Left hindlimb (tissue), 1 donor: ENCODE measurements around the gene IL27RA.

Experiments
- DNase-seq: peaks from one replicate; pipeline ENCODE4 v3.0.0-alpha.2; 2018

The IL27RA gene

DNA sequence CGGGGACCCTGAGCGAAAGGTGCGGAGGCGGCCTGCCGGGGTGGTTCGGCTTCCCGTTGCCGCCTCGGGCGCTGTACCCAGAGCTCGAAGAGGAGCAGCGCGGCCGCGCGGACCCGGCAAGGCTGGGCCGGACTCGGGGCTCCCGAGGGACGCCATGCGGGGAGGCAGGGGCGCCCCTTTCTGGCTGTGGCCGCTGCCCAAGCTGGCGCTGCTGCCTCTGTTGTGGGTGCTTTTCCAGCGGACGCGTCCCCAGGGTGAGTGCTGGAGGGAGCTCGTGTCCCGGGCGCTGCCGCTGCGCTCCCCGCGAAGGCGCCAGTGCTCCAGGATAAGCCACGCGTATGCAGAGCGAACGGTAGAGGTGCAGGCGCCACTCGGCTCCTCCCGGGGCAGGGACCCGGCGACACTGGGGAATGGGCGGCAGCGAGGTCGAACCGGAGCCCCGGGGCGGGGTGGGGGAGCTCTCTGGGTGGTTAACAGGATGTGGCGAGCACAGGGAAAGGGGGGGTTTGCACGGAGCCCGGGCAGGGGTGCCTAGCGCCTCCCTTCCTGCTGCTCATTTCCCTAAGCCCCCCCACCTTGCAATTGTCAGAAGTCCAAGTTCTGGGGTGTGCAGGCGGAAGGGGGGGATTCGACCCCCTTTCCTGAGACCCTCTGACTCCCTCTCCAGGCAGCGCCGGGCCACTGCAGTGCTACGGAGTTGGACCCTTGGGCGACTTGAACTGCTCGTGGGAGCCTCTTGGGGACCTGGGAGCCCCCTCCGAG lies at the start of gene IL27RA:
Gene IL27RA, plus strand, starts transcription at position 44 of the 762 bp plus-strand sequence. Its CDS starts 111 bp downstream, at position 155.
- DNase-seq: peak; percentile 75

DNA sequence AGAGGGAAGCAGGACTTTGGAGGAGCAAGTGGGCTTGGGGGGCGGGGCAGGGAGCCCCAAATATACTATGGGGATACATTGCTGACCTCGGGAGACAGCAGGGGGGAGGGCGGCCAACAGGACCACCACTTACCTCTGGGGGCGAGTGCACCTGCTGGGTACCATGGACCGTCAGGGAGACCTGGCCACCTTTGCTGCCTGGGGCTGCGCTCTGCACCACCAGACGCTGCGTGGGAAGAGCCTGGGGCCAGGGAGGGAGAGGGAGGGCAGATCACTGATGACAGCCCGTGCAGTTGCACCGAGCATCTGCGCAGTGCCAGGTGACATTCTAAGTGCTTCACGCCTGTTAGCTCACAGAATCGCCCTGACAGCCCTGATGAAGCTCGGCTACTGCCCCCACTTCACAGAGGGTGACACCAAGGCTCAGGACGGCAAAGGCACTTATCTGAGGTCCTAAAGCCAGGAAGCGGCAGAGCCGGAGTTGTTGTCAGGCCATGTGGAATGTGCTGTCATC lies 49.5 kb upstream of the IL27RA start:
- DNase-seq: no peak

DNA sequence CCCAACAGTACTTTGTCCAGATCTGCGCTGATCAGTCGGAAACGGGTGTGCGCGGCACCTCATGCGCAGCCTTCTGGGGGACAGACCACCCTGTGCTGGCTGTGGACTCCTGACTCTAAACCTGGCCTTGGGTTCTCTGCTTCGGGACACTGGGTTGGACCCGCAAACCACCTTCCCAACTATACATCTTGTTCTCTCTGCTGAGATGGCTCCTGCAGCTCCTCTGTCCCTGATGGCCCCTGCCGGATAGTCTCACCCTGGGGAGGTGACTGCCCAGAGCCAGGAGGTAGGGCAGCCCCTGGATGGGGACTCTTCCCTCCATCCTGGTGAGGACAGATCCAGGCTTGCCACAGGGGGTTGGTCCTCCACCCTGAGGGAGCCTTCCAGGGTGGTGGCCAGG lies 48.8 kb upstream of the IL27RA start:
- no peak for DNase-seq

DNA sequence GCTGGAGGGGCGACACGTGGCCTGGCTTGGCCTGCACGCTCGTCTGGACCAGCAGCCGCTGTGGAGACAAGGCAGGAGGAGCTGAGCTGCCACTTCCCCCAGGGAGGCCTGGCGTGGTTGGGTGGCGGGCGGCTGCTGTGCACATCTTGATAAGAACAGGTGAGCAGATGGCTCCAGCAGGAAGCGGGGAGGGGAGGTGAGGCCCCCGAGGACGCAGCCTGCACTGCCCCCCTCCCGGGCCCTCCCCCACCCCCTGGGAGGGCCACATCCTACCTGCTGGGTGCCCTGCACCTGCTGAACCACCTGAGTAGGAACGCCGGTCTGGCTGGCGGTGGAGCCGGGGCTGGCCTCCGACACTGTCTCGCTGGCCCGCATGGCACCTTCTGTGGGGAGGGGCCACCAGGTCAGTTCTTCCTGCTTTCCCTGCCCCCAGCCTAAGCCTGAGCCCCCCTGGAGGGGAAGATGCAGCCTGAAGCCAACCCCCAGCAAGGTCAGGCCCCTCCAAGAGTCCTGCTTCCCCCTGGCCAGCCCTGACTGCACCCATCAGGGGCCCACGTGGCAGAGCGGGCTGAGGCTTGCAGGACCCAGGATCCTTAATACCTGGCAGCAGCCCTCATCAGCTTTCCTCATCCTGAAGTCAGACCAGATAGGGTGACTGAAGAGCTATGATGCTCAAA lies 48.2 kb upstream of the IL27RA start:
- DNase-seq: no peak

DNA sequence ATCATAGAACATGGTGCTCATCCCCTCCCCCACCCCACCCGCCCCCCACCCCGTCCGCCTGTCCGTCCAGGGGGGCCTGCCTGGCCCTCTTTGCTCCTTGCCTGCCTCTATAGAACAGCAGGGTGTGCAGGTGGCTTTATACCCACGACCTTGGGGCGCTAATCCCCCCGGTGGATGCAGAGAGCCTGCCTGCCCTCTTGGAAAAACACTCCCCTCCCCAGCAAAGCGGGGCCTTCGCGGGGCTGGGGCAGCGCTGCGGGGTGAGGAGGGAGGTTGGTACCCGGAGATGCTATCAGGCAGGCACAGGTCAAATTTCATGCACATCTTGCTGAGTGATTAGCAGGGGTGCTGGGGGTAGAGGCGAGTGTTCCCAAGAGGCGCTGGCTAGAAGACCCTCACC lies 47.4 kb upstream of the IL27RA start:
- DNase-seq: no peak

DNA sequence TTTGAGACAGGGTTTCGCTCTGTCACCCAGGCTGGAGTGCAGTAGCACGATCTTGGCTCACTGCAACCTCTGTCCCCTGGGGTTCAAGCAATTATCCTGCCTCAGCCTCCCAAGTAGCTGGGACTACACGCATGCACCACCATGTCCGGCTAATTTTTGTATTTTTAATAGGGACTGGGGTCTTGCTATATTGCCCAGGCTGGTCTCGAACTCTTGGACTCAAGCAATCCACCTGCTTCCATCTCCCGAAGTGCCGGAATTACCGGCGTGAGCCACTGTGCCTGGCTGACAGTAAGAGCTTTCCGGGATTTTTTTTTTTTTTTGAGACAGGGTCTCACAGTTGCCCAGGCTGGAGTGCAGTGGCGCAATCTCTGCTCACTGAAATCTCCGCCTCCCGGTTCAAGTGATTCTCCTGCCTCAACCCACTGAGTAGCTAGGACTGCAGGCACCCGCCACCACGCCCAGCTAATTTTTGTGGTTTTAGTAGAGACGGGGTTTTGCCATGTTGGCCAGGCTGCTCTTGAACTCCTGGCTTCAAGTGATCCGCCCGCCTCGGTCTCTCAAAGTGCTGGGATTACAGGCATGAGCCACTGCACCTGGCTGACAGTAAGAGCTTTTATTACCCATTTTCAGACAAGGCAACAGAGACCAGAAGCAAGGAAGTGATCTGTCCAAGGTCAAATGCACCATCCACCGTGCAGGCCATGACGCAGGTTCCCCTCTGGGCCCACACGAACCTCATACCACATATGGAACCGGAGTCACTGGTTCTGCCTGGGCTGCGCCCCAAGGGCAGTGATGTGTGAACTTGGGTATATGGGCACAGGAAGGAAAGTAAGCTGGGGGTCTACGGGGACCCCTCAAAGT lies 46.5 kb upstream of the IL27RA start:
- DNase-seq: no peak

DNA sequence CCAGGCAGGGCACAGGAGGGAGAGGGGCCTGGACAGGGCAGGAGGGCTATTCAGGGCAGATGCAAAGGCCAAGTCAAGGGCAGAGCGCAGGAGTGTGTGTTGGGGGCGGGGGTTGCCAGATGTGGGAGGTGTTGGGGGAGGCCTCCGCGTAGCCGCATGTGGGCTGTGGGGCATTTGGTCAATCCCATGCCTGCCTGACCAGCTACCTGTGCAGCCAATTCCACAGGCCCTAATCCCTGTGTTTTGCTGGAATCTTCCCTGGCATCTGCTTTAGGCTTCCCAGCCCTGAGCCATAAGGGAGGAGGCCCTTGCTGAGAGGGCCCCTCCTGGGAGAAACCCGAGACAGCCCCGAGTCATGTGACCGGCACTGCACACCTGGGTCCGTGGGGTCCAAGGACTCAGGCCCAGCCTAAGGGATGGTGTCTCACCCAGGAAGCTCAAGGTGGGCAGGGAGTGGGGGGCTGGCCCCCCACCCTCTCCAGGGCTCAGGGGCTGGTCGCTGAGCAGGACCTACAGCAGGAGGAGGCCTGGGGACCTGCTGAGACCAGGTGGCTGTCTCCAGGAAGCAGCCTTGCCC lies 45.7 kb upstream of the IL27RA start:
- DNase-seq: no peak

DNA sequence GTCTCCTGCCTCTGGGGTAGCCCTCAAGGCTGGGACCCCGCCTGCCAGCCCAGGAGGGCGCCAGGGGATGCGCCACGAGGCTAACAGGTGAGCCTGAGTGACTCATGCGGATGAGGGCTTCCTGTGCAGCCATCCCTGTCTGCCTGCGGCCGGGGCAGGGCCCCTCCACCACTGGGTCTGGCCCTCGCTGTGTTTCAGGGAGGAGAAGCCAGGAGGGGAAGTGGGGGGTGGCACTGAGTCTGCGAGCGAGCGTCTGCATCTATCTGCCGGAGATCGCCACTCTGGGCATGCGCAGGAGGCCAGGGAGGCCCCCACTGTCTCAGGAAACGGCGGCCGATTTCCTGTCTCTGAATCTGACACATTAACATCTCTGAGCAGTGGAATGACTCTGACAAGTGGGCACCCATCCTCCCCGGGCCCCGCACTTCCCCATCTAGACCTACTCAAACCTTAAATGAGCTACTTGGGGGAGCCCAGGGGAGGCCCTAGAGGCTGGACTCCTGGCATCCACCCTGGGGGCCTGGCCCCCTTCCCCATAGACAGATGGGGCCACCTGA lies 45.1 kb upstream of the IL27RA start:
- DNase-seq: peak; percentile 89

DNA sequence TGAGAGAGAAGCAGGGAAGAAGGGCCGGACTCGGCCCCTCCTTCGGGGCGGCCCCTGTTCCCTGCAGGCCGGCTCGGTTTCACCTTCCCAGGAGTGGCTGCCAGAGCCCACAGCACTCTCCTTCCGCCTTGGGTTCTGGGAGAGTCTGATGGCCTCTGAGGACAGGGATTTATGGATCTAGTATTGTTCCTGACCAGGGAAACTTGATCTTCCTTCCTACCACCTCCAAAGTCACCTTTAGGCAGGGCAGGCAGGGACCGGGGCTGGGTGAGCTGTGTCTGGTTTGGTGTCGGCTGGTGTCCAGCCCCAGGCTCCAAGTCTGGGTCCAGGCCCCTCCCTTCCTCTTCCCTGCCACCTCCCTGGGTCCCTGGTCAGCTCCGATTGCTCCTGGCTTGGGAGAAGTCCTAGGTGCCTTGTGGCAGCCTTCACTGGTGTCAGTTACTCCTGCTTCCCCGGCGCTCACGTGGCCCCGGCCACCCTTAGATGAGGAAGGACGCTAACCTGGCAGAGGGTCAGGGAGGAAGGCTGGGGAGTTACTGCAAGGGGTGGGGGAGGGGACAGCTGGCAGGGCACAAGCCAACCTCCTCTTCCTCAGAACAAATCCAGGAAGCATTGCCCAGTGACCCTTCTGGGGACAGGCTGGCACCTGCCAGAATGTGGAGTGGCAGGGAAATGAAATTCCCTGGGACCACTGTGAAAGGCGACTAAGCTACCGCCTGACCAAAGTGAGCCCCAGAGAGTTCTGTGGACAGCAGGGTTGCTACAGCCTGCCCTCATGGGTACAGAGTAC lies 44.3 kb upstream of the IL27RA start:
- DNase-seq: no peak

DNA sequence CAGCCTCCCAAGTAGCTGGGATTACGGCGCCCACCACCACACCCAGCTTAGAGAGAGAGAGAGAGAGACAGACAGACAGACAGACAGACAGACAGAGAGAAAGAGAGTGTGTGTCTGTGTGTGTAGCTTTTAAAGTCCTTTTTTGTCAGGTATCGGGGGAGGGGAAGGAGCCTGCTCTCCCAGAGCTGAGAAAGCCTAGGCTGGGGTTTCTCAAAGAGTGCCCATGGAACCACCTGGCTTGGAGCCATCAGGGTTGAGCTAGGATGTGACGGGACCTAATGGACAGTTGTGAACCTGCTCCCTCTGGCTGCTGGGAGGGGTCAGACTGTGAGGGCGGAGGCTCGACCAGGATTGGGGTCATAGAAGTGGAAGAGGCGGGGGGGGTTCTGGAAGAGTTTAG lies 42.1 kb upstream of the IL27RA start:
- DNase-seq: no peak

DNA sequence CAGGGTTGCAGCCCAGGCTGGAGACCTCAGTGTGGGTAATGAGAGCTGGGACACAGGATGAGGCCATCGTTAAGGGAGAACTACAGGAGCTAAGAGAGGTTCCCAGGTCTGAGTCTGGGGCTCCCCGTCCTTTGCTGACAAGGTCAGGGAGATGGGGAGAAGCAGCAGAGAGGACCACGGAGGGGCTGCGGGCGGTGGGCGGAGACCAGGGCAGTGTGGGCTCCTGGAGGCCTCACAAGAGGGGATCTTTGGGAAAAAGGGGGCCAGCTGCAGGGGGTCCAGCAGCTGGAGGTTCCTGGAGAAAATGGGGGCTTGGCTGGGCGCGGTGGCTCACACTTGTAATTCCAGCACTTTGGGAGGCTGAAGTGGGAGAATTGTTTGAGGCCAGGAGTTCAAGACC lies 41.5 kb upstream of the IL27RA start:
- DNase-seq: no peak

DNA sequence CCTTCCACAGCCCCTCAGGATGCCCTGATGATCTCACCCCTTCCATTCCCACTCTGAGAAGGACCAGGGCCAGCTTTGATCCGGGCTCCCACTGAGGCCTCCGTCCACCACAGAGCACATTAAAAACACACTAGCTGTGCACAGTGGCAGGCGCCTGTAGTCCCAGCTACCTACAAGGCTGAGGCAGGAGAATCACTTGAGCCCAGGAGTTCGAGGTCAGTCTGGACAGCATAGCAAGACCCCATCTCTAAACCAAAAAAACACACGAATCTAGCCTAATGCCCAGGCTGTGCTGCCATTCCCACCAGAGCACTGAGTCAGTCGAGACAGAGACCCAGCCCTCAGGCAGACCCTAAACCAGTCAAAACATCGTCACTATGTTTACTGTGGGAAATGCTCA lies 39.5 kb upstream of the IL27RA start:
- DNase-seq: no peak

DNA sequence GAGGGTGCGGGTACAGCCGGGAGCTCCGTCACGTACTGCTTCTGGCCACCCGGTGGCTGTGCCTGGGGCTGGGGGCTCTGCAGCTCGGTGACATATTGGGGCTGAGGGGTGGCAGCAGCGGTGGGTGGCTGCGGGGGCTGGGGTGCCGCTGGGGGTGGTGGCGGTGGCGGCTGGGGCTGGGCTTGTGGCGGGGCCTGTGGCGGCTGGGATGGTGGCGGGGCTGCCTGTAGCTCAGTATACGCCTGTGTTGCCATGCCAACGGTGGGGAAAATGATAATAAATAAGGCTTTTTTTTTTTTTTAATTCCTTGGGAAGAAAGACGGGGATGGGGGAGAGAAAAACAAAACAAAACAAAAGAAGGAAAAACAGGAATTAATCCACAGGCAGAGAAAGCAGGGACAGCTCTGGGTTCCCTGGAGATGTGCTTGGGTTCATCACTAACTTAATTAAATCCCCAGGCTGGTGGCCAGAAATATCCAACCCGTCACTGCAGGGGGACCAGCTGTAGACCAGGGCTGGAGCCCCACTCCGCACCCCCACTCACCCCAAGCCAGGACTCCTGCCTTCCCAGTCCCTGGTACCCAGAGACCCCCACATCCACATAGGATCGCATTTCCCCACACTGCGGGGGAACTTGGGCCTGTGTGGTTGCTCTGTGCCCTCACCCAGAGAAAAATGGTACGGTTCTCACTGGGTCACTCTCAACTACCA lies 37.8 kb upstream of the IL27RA start:
- no peak for DNase-seq

DNA sequence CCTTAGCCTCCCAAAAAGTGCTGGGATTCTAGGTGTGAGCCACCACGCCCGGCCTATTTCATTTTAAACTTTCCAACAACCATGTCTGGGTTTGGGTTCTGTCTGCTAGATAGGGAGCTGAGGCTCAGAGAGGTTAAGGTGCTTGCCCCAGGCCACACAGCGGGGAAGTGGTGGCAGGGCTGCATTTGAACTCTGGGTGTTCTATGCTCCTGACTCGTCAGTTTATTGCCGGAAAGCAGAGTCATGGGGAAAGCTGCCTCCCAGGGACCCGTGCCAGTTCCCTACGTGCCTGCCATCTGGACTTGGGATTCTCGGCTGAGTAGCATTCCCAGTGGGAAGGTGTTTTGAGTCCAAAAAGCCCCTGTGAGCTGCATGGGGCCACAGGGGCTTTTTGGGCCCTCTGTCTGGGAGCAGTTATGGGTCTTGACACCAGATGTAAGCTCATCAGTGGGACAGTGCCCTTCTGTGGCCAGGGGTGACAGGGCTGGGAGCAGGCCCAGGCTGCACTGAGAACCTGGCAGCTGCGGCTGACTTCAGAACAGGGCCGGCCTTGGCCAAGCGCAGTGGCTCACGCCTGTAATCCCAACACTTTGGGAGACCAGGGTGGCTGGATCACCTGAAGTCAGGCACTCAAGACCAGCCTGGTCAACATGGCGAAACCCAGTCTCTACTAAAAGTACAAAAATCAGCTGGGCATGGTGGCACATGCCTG lies 36.4 kb upstream of the IL27RA start:
- DNase-seq: no peak

DNA sequence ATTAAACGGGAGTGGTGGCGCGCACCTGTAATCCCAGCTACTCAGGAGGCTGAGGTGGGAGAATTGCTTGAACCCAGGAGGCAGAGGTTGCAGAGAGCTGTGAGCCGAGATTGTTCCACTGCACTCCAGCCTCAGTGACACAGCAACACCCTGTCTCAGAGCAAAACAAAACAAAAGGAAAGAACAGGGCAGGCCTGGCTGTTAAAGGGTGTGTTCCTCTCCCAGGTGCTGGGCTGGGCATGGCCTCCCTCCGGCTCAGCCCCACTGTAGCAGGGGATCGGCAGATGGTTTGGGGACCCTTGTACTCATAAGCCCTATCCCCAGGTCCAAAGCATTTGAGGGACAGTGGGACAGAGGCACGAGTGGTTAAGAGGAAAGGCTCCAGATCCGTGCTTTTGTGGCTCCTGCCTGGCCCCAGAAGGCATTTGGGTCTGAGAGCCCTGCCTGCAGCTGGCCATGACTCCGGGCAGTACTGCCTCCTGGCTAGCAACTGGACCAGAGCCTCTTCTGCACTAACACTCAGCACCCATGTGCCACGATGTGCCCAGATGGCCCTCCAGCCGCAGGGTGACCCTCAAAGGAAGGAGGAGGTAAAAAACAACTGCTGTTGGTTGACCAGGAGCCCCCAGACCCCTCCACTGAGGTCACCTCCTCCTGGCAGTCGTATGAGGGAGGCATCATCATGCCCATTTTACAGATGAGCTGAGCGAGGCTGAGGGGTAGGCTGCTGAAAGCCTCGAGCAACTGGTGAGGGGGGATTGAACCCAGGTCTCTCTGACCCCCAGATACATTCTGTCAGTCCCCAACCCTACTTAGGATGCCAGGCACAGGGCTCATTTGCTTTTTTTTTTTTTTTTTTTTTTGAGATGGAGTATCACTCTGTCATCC lies 35.4 kb upstream of the IL27RA start:
- DNase-seq: no peak

DNA sequence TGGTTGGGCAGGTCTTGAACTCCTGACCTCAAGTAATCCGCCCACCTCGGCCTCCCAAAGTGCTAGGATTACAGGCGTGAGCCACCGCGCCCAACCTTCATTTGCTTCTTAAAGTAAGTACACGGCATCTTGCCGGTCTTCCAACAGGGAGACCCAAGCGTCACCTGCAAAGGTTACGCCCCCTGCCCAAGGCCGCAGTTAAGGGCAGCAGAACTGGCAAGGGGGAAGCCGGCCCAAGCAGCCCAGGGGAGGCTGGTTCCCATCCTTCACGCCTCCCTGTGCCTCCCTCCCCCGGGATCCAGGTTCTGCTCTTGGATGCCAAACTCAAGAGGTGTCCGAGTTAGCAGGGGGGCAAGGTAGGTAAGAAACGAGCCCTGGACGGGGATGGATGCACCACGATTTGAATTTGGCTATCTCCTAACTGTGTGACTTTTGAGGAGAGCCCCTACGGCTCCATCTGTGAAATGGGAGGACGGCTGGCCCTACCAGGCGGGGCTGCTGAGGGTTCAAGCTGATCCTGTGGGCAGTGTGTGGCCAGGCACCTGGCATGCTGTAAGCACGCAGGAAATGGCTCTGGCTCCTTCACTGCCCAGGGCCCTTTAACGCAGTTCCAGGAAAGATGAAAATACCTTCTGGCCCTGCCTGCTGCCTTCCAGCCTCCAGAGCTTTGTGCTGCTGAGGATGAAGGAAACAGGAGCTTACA lies 34.5 kb upstream of the IL27RA start:
- no peak for DNase-seq

DNA sequence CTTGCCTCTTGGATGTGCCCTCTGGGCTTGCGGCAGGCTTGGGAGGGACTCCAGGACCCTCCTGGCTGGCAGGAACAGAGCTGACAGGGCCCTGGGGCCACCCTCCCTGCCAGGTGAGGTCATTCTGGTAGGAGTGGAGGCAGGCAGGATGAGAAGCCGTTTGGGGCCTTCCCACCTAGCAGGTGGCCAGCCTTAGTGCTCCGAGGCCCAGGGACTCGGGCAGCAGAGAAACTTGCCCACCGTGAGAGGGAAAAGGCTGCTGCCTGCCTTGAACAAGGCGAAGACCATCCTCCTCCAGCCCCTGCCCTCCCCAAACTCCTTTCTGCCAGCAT lies 34.0 kb upstream of the IL27RA start:
- DNase-seq: no peak

DNA sequence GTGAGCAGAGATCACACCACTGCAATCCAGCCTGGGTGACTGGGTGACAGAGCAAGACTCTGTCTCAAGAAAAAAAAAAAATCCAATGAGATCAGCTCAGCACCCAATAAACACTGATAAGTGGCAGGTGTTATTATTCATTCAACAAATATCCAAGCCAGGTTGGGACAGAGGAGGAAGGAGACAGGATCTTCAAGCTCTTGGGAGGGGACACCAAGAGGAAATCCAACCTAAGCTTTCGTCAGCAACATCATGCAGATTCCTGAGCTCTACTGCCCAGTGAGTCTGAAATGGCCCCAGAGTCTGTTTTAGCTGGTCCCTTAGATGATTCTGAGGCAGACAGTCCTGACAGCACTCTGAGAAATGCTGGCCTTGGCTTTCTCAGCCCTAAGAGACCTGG lies 33.1 kb upstream of the IL27RA start:
- DNase-seq: no peak

DNA sequence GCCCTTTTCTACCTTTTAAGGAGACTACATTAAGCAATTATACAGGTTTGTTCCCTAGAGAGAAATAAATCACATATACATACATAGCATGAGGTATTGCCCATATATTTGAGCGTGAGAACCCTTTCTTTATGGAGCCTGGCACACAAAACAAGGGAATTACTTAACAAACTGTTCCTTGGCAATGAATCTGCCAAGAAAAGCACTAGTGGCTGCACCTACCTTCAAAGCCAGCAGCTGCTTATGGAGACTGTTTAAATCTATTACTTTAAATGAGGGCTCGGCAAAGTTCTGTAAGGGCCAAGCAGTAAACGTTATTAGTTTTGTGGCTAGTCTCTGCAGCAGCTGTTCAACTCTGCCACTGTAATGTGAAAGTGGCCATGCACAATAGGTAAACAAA lies 32.5 kb upstream of the IL27RA start:
- DNase-seq: no peak
